Heart left ventricle (tissue), 16 donors: Measurements from ENCODE around the gene INHA. TPM values are rescaled to one million over a fixed set of nuclear protein-coding genes. Genes with fewer than 3 reads are reported as not detected.

Source experiments
- ATAC-seq, 4 donors: fragments of 200-7000 bp; cut with Tn5 transposase; one replicate each; pipeline ENCODE4 v1.9.1; 2020 to 2022; ENCODE audit warnings: moderate library complexity in 4 of 4, mild to moderate bottlenecking in 3 of 4, moderate number of reproducible peaks in 1 of 4
- DNase-seq, 5 donors: peaks; one replicate each; pipeline ENCODE4 v3.0.0-alpha.2; 2020
- H3K27ac ChIP-seq, 12 donors: fragments of 200-600 bp; sonication (generic) in 4 of 12; one replicate each; pipeline versions ENCODE4 v1.5.0 to v1.8.0; 2016 to 2022; ENCODE audit warnings: mild to moderate bottlenecking in 2 of 12
- H3K27me3 ChIP-seq, 9 donors: fragments of 200-600 bp; sonication (generic) in 2 of 9; one replicate each; pipeline versions ENCODE4 v1.5.1 to v1.8.0; 2016 to 2022; ENCODE audit warnings: mild to moderate bottlenecking in 3 of 9
- H3K36me3 ChIP-seq, 9 donors: fragments of 200-600 bp; sonication (generic) in 2 of 9; one replicate each; pipeline versions ENCODE4 v1.5.0 to v1.8.0; 2018 to 2022; ENCODE audit warnings: mild to moderate bottlenecking in 2 of 9
- H3K4me1 ChIP-seq, 12 donors: fragments of 200-600 bp; sonication (generic) in 4 of 12; one replicate each; pipeline versions ENCODE4 v1.5.0 to v1.8.0; 2016 to 2022; ENCODE audit warnings: mild to moderate bottlenecking in 3 of 12
- H3K4me3 ChIP-seq, 12 donors: fragments of 200-600 bp; sonication (generic) in 4 of 12; one replicate each; pipeline versions ENCODE4 v1.5.0 to v1.8.0; 2017 to 2022; ENCODE audit warnings: mild to moderate bottlenecking in 9 of 12, moderate library complexity in 4 of 12
- H3K9me3 ChIP-seq, 12 donors: fragments of 200-600 bp; sonication (generic) in 4 of 12; one replicate each; pipeline versions ENCODE4 v1.5.0 to v1.8.0; 2016 to 2022; ENCODE audit warnings: mild to moderate bottlenecking in 1 of 12
- CTCF ChIP-seq, 12 donors: fragments of 200-600 bp; sonication (generic) in 4 of 12; IDR thresholded peaks; one replicate each; pipeline versions ENCODE4 v1.5.0 to v1.8.0; 2018 to 2022; ENCODE audit warnings: antibody characterized with exemption in 12 of 12, mild to moderate bottlenecking in 5 of 12
- POLR2A ChIP-seq, 2 donors: fragments of 450-650 bp; IDR thresholded peaks; one replicate each; pipeline ENCODE4 v1.6.1; 2017; ENCODE audit warnings: antibody characterized with exemption in 2 of 2, mild to moderate bottlenecking in 2 of 2, moderate library complexity in 2 of 2
- WGBS, 4 donors: extraction: QIAGEN DNeasy Blood & Tissue Kit in 2 of 4; methylation state at CpG; one replicate each; pipeline versions ENCODE4 v1.1.5 to v1.1.7; 2013 to 2018; 5-methylcytosine and 5-hydroxymethylcytosine counted together
- intact Hi-C, 10 donors: fragments of 100-400 bp; cut with DNase I; formaldehyde crosslinking; loops; one replicate each; pipeline versions ENCODE4 v1.11.1 to v1.14.2; 2022
- polyA plus RNA-seq, 2 donors: library from polyadenylated mRNA; stranded (reverse); fragments of 200-250 nt; gene quantifications; one replicate each; pipeline ENCODE4 v1.2.3, GENCODE V29; 2013
- total RNA-seq, 9 donors: library from RNA; depleted of rRNA in 2 of 9; stranded (reverse); fragments of >200 nt in 2 of 9; fragmentation: NEBNext Ultra II Directional in 3 of 9; extraction: Animal tissue kit (Norgen Biotek cat#: 25700) in 3 of 9; gene quantifications; one replicate each; pipeline versions ENCODE4 v1.1.0 to v1.2.4, GENCODE V29; 2016 to 2023
- donor health status: ischemic (EF 13 %, LVEDD 7.1; RV severe dilation, severe dysfunction).
- donor health status: healthy with polysubstance abuse.
- donor health status: DM: no; HTN: yes; CAD: no.
- donor health status: DM: no; HTN: no; CAD: no.
- donor health status: ischemic (EF 25% LVEDD 6.9; RV normal size, moderate dysfunction).
- donor health status: ischemic (EF 25% LVEDD 5.7; RV mildly dilated, moderate dysfunction).
- donor health status: healthy.
- donor health status: DM: yes; HTN: yes; CAD: no.
- donor health status: ischemic (EF 35%, LVEDD 5.7; RV mildly dilated, moderate dysfunction).
- donor health status: nonischemic (EF 11% LVEDD 7.7; RV severe dilation, severe dysfunction).
- donor health status: DM: yes; HTN: yes; CAD: no.
- donor health status: PGD.
- donor health status: ischemic (EF 29% LVEDD 5.4; RV normal size, mild dysfunction).
- donor health status: nonischemic (EF 23%, LVEDD 6.1; RV moderate dilation, normal function).

The INHA gene
- total and polyA plus RNA-seq, 11 donors = 0.52 to 14.2 (median 1.9) TPM

- DNase-seq (no peak), ATAC-seq (no peak)
- H3K4me1 ChIP-seq = peaks cover 0 to 15% (median 4%) of the 10 kb centered on the region in 12 donors
- WGBS, 4 donors = 82 to 91% (median 86%) methylated on average over 6 of the region's 6 CpGs
- TF ChIP-seq CTCF (IDR thresholded peaks at IDR 0.05) (no peak), POLR2A (IDR thresholded peaks at IDR 0.05) (no peak)
- H3K36me3 ChIP-seq = peaks cover 0 to 86% (median 74%) of the 10 kb centered on the region in 9 donors
- H3K27me3 ChIP-seq = no peaks in the 10 kb centered on the region
- intact Hi-C loops = loop anchor here in 1 of 10 donors (10.0 kb wide), 1 partner anchor 51 kb away; no protein-coding TSS in a partner anchor
- H3K4me3 ChIP-seq = no peak overlapping the region
- H3K9me3 ChIP-seq = no peaks in the 10 kb centered on the region
- no peak overlapping the region for H3K27ac ChIP-seq
Observed at GRCh38 chr2:219605607-219605954, 33.5 kb downstream of the INHA start.

GRCh38 chr2:219607931-219608330 is 35.8 kb downstream of the INHA start:
- intact Hi-C loops = loop anchor here in 1 of 10 donors (10.0 kb wide), 1 partner anchor 53 kb away; no protein-coding TSS in a partner anchor
- peak overlapping the region in 1 of 12 donors; percentile 82 for H3K27ac ChIP-seq
- TF ChIP-seq CTCF (IDR thresholded peaks at IDR 0.05) (no peak), POLR2A (IDR thresholded peaks at IDR 0.05) (no peak)
- H3K9me3 ChIP-seq = no peaks in the 10 kb centered on the region
- no peak for DNase-seq
- H3K4me1 ChIP-seq = peaks cover 0 to 17% (median 4%) of the 10 kb centered on the region in 12 donors
- WGBS, 4 donors = 92 to 95% (median 93%) methylated on average over 15 of the region's 15 CpGs
- no peak overlapping the region for H3K4me3 ChIP-seq
- no peaks in the 10 kb centered on the region for H3K27me3 ChIP-seq
- peaks cover 0 to 83% (median 59%) of the 10 kb centered on the region in 9 donors for H3K36me3 ChIP-seq
- no peak for ATAC-seq

- Histone ChIP-seq H3K4me3 (no peak overlapping the region), H3K4me1 (peaks cover 0 to 17% (median 4%) of the 10 kb centered on the region in 12 donors), H3K36me3 (peaks cover 0 to 77% (median 55%) of the 10 kb centered on the region in 9 donors), H3K27ac (peak overlapping the region in 3 of 12 donors; percentile 78 to 82 (median 82)), H3K9me3 (no peaks in the 10 kb centered on the region), H3K27me3 (no peaks in the 10 kb centered on the region)
- intact Hi-C loops = loop anchor here in 1 of 10 donors (10.0 kb wide), 1 partner anchor 54 kb away; no protein-coding TSS in a partner anchor
- TF ChIP-seq CTCF (IDR thresholded peaks at IDR 0.05) (no peak), POLR2A (IDR thresholded peaks at IDR 0.05) (no peak)
- WGBS, 4 donors = 86 to 95% (median 88%) methylated on average over 15 of the region's 15 CpGs
- DNase-seq (no peak), ATAC-seq (no peak)
Observed at GRCh38 chr2:219608399-219608964, 36.4 kb downstream of the INHA start.

- ATAC-seq (peak; percentile 2 to 23 (median 12)), DNase-seq (no peak)
- Histone ChIP-seq H3K27ac (peak overlapping the region; percentile 2 to 82 (median 67)), H3K36me3 (peaks cover 0 to 77% (median 53%) of the 10 kb centered on the region in 9 donors), H3K27me3 (no peaks in the 10 kb centered on the region), H3K4me3 (no peak overlapping the region), H3K9me3 (no peaks in the 10 kb centered on the region), H3K4me1 (peaks cover 0 to 17% (median 3%) of the 10 kb centered on the region in 12 donors)
- intact Hi-C loops = loop anchor here in 1 of 10 donors (10.0 kb wide), 1 partner anchor 54 kb away; no protein-coding TSS in a partner anchor
- no peak for TF ChIP-seq CTCF (IDR thresholded peaks at IDR 0.05)
- TF ChIP-seq POLR2A (IDR thresholded peaks at IDR 0.05) = no peak
- 79 to 88% (median 84%) methylated on average over 10 to 13 of the region's 13 CpGs for WGBS, 4 donors
Observed at GRCh38 chr2:219609149-219609750, 37.1 kb downstream of the INHA start.
